OCI-LY3 (cell line): ENCODE measurements around the gene ZFYVE9.

Experiments
- H2AFZ ChIP-seq: fragments of 200-600, 300-600 bp; shearing (Covaris generic); 2 replicates; pipeline ENCODE4 v1.6.0; 2014; ENCODE audit warnings: antibody characterized with exemption, low read depth, low read length
- H3K27ac ChIP-seq: fragments of 200-600, 300-600 bp; sonication (generic); 2 replicates; pipeline ENCODE4 v1.5.1; 2014; ENCODE audit warnings: mild to moderate bottlenecking, low read length, moderate library complexity, mixed read lengths
- H3K27me3 ChIP-seq: fragments of 200-600, 300-600 bp; sonication (generic); 2 replicates; pipeline ENCODE4 v1.6.1; 2014; ENCODE audit warnings: low read depth, low read length, mixed read lengths
- H3K36me3 ChIP-seq: fragments of 200-600, 300-600 bp; sonication (generic); replicated peaks from 2 replicates; pipeline ENCODE3; 2014; ENCODE audit warnings: low read depth, low read length, mixed read lengths
- H3K4me1 ChIP-seq: fragments of 300-600, 200-600 bp; sonication (generic); 2 replicates; pipeline ENCODE4 v1.6.1; 2014; ENCODE audit warnings: low read length, mixed read lengths
- H3K4me2 ChIP-seq: fragments of 200-600, 300-600 bp; sonication (generic); 2 replicates; pipeline ENCODE4 v1.6.1; 2014; ENCODE audit warnings: low read length, mixed read lengths
- H3K4me3 ChIP-seq: fragments of 300-600, 200-600 bp; sonication (generic); 2 replicates; pipeline ENCODE4 v1.5.1; 2014; ENCODE audit warnings: antibody characterized with exemption, mild to moderate bottlenecking, low read length, moderate library complexity
- H3K79me2 ChIP-seq: fragments of 300-600, 200-600 bp; shearing (Covaris generic); 2 replicates; pipeline ENCODE4 v1.6.1; 2014; ENCODE audit warnings: mild to moderate bottlenecking, low read length, mixed read lengths
- H3K9ac ChIP-seq: fragments of 300-600, 200-600 bp; shearing (Covaris generic); 2 replicates; pipeline ENCODE4 v1.6.0; 2014; ENCODE audit warnings: mild to moderate bottlenecking, low read length, moderate library complexity
- H3K9me3 ChIP-seq: fragments of 200-600, 300-600 bp; shearing (Covaris generic); 2 replicates; pipeline ENCODE4 v1.6.1; 2014; ENCODE audit warnings: low read length, mixed read lengths; ENCODE audit not compliant: insufficient read depth
- H4K20me1 ChIP-seq: fragments of 200-600, 300-600 bp; sonication (generic); 2 replicates; pipeline ENCODE4 v1.6.1; 2016; ENCODE audit warnings: low read length, mixed read lengths; ENCODE audit not compliant: insufficient read depth
- EZH2phosphoT487 ChIP-seq: fragments of 200-600 bp; shearing (Covaris generic); IDR thresholded peaks from 2 replicates; pipeline ENCODE4 v1.6.1; 2018; ENCODE audit warnings: antibody characterized with exemption, mixed run types, low read depth
- TF ChIP-seq, protein P1 (sequence below): fragments of 200-600, 300-600 bp; sonication (generic); IDR thresholded peaks from 2 replicates; pipeline ENCODE4 v1.5.1; 2014; ENCODE audit warnings: antibody characterized with exemption, low read length, low read depth

The ZFYVE9 gene

DNA sequence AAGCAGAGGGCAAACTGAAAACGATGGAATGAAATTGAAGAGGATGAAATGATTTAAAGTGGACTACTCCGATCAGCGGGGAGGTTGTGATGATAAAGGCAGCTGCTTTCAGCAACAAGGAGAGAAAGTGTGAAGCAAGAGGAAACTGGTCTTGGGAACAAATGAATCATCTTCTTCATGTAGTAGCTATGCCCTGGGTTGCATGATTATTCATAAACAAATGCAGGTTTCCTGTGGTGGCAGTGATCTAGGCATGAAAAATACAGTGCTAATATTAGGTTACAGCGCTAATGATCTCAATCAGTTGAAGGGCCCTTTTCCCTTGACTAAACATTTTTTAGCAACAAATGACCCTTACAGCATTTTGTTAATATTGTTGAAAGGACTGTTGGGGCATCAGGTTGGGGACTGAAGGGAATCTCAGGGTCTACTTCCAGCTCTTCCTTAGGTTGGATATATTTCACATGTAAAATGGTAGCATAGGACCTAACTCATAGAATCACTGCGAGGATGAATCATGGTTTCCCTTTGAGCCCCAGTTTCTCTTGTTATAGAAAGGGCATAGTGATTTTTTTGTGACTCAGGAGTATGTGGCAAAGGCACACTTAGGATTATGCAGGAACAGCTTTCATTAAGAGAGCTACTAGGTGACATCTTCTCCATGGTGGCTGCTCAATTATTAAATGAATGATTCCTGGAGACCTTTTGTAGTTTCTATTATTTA lies 1.9 kb upstream of the ZFYVE9 start:
- H3K4me2 ChIP-seq = peak overlapping the region; percentile 64
- H3K4me3 ChIP-seq = peak overlapping the region; percentile 53
- H2AFZ ChIP-seq = no peak overlapping the region; the same call in 1 of the 2 replicates

DNA sequence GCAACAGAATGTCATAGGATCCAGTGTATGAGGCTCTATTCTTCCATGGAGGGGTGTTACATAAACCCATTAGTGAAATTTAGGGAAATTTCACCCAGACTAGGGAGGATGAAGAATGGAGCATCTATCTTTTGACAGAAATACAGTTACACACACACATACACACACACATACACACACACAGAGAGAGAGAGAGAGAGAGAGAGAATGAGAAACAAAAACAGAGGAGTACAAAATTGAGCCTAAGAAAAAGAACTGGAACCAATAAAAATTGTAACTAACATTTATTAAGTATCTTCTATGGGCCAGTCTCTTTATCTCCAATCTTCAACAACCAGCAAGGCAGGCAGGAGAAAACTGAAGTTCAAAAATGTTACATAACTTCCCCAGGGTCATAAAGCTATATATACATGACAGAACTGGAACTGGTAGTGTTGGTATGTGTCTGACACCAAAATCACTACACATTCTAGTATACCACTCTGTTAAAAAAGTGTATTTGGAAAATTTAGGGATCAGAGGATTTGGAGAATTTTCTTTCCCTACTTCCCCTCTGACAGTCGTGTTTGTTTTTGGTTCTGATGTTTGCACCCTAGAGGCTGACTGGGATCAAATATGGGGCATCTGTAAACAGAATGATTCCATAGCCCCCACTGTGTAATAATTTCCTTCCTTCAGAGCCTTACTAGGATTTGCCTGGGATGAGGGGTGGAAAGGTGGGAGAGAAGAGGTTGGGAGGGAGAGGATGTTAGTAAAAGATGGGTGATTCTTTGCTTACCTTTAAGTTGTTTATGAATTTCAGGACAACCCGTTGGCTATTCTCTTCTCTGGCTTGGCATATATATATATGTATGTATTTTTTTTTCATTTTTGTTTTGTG lies 1.0 kb upstream of the ZFYVE9 start:
- H3K4me2 ChIP-seq = peak overlapping the region; percentile 64
- peak overlapping the region; percentile 91 for H3K4me3 ChIP-seq
- no peak overlapping the region for H3K27ac ChIP-seq
- no peak for TF ChIP-seq EZH2phosphoT487
- TF ChIP-seq, protein P1, sequence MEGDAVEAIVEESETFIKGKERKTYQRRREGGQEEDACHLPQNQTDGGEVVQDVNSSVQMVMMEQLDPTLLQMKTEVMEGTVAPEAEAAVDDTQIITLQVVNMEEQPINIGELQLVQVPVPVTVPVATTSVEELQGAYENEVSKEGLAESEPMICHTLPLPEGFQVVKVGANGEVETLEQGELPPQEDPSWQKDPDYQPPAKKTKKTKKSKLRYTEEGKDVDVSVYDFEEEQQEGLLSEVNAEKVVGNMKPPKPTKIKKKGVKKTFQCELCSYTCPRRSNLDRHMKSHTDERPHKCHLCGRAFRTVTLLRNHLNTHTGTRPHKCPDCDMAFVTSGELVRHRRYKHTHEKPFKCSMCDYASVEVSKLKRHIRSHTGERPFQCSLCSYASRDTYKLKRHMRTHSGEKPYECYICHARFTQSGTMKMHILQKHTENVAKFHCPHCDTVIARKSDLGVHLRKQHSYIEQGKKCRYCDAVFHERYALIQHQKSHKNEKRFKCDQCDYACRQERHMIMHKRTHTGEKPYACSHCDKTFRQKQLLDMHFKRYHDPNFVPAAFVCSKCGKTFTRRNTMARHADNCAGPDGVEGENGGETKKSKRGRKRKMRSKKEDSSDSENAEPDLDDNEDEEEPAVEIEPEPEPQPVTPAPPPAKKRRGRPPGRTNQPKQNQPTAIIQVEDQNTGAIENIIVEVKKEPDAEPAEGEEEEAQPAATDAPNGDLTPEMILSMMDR = no peak
- H3K4me1 ChIP-seq = peaks cover 29% of the 10 kb centered on the region
- no peaks in the 10 kb centered on the region; the same call in 1 of the 2 replicates for H3K27me3 ChIP-seq
- H4K20me1 ChIP-seq = no peaks in the 10 kb centered on the region
- H3K79me2 ChIP-seq = peaks cover 16% of the 10 kb centered on the region
- no peak overlapping the region for H2AFZ ChIP-seq
- peak overlapping the region; percentile 89; the same call in 1 of the 2 replicates for H3K9ac ChIP-seq
- H3K36me3 ChIP-seq = no peaks in the 10 kb centered on the region
- H3K9me3 ChIP-seq = no peaks in the 10 kb centered on the region

More for the DNA sequence above, 1.9 kb upstream of the ZFYVE9 start:
- Histone ChIP-seq H3K79me2 (peaks cover 16% of the 10 kb centered on the region), H3K36me3 (no peaks in the 10 kb centered on the region), H3K27ac (peak overlapping the region; percentile 7; the same call in 1 of the 2 replicates), H3K9me3 (no peaks in the 10 kb centered on the region), H3K27me3 (no peaks in the 10 kb centered on the region; the same call in 1 of the 2 replicates), H3K9ac (no peak overlapping the region), H4K20me1 (no peaks in the 10 kb centered on the region), H3K4me1 (peaks cover 29% of the 10 kb centered on the region)
- TF ChIP-seq, protein P1 = no peak
- TF ChIP-seq EZH2phosphoT487 = no peak

DNA sequence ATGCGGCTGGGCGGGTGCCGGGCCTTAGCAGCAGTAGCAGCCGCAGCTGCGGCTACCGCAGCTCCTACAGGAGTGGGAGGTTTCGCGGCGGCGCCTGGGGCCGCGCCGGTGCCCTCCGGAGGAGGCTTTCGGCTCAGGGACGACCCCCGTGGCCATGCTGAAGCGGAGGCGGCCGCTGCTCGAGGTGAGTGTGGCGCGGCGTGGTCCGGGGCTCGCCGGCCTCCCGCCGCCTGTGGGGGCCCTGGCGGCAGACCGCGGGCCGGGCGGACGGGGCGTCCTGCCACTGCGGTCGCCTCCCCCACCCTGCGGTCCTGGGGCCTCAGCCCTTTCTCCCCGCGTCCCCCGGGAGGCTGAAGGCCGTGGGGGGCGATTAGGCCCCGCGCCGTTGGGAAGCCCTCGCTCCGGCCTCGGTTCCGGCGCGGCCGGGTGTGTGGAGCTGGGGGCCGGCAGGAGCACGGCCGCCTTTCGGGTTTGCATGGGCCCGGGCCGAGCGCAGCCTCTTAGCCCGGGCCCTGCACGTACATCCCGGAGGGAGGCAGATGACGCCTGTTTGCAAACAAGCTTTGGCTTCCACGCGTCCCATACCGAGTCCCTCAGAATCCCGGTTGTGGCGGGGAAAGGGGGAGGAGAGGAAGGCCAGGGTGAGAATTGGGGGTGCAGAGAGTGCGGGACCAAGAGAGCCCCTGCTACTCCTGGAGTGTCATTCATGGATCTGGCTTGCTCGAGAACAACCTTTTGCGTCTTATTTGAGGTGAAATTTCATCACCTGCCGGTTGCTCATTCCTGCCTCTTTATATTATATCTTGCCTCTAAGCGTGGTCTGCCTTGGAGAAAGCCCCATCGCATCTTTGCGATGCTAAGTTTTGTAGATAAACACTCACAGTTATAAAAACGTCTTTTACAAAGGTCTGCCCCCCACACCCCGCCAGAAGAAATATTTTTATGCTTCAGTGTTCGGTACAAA lies 613 bp downstream of the ZFYVE9 start:
- TF ChIP-seq, protein P1 = no peak
- no peak for TF ChIP-seq EZH2phosphoT487
- H3K36me3 ChIP-seq = no peaks in the 10 kb centered on the region
- H3K27ac ChIP-seq = peak overlapping the region; percentile 45
- peak overlapping the region; percentile 71 for H2AFZ ChIP-seq
- no peaks in the 10 kb centered on the region for H4K20me1 ChIP-seq
- H3K27me3 ChIP-seq = no peaks in the 10 kb centered on the region; the same call in 1 of the 2 replicates
- H3K4me3 ChIP-seq = peak overlapping the region; percentile 91
- H3K4me2 ChIP-seq = peak overlapping the region; percentile 64
- peaks cover 16% of the 10 kb centered on the region for H3K79me2 ChIP-seq
- H3K9ac ChIP-seq = peak overlapping the region; percentile 89
- H3K9me3 ChIP-seq = no peaks in the 10 kb centered on the region
- H3K4me1 ChIP-seq = peaks cover 29% of the 10 kb centered on the region
